ENCODE results near the gene C7orf25. TPM values are rescaled to one million over a fixed set of nuclear protein-coding genes. Genes with fewer than 3 reads are reported as not detected.

C7orf25 gene
- total and polyA plus RNA-seq, 2 of the 13 experiments (the other 11 are each of a cell fraction or from before 2014, with no cell fraction given), result 0.37 to 1.3 TPM

- TF ChIP-seq MYC (CRISPR knock-in tag; IDR thresholded peaks at IDR 0.05; ENCODE audit: borderline replicate concordance) (peak; percentile 69; the same call in 1 of the 2 replicates), CREB1 (IDR thresholded peaks at IDR 0.05) (peak; percentile 65), CREB1 (CRISPR knock-in tag; IDR thresholded peaks at IDR 0.05) (no peak), ZNF3 (CRISPR knock-in tag; IDR thresholded peaks at IDR 0.05) (no peak), ZNF7 (CRISPR knock-in tag; IDR thresholded peaks at IDR 0.05) (no peak), ZNF512 (CRISPR knock-in tag; IDR thresholded peaks at IDR 0.05) (peak; percentile 79; the same call in 1 of the 2 replicates), HNRNPL (IDR thresholded peaks at IDR 0.05; ENCODE audit: low read depth, low read length) (no peak), ZNF776 (CRISPR knock-in tag; IDR thresholded peaks at IDR 0.05) (peak; percentile 91), ZNF569 (CRISPR knock-in tag; IDR thresholded peaks at IDR 0.05; ENCODE audit: borderline replicate concordance) (no peak), MBD4 (IDR thresholded peaks at IDR 0.05; ENCODE audit: borderline replicate concordance, low read length) (no peak), ZNF558 (CRISPR knock-in tag; IDR thresholded peaks at IDR 0.05; ENCODE audit: borderline replicate concordance) (peak; percentile 83; the same call in 1 of the 2 replicates), SP4 (CRISPR knock-in tag; IDR thresholded peaks at IDR 0.05) (no peak), ZNF430 (CRISPR knock-in tag; IDR thresholded peaks at IDR 0.05) (no peak), ZFY (CRISPR knock-in tag; IDR thresholded peaks at IDR 0.05) (peak; percentile 89), ZNF550 (CRISPR knock-in tag; IDR thresholded peaks at IDR 0.05; ENCODE audit: borderline replicate concordance) (no peak), SIN3B (IDR thresholded peaks at IDR 0.05; ENCODE audit: low read length) (no peak), ZNF407 (CRISPR knock-in tag; IDR thresholded peaks at IDR 0.05; ENCODE audit: not compliant biosample characterization) (peak; percentile 39), MXI1 (IDR thresholded peaks at IDR 0.05; ENCODE audit: borderline replicate concordance, low read depth, low read length) (peak; percentile 83; the same call in 2 of the 3 replicates), KDM5B (CRISPR knock-in tag; IDR thresholded peaks at IDR 0.05; ENCODE audit: borderline replicate concordance) (peak; percentile 77; the same call in 1 of the 2 replicates)
Measured at GRCh38 chr7:42911454-42912447, at the start of gene C7orf25 (continued).
